Hepatocyte (in vitro differentiated cells): ENCODE data around the gene APOL2.

ENCODE experiments used
- CTCF ChIP-seq: fragments of 200-600 bp; sonication (generic); IDR thresholded peaks from 2 replicates; pipeline ENCODE4 v1.5.1; 2016; ENCODE audit warnings: antibody characterized with exemption, mild to moderate bottlenecking; ENCODE audit not compliant: poor library complexity
- EZH2 ChIP-seq: fragments of 200-600 bp; sonication (generic); IDR thresholded peaks from 2 replicates; pipeline ENCODE4 v1.6.1; 2016; ENCODE audit warnings: antibody characterized with exemption, mild to moderate bottlenecking, borderline replicate concordance
- EZH2phosphoT487 ChIP-seq: fragments of 200-600 bp; sonication (generic); IDR thresholded peaks from one replicate; pipeline ENCODE4 v1.6.1; 2018; ENCODE audit warnings: antibody characterized with exemption, mild to moderate bottlenecking, low read depth, moderate library complexity; ENCODE audit not compliant: unreplicated experiment, severe bottlenecking

- TF ChIP-seq CTCF = no peak
- TF ChIP-seq EZH2phosphoT487 = no peak
- no peak for TF ChIP-seq EZH2
Measured at GRCh38 chr22:36257948-36258670, 18.8 kb upstream of the APOL2 start.
